OCI-M2 (cell line): Measurements from ENCODE around the gene RDH14.

Source experiments
- DNase-seq: peaks from one replicate; lab custom pipeline; 2025; ENCODE audit not compliant: unreplicated experiment; lab: John Stamatoyannopoulos, UW

The RDH14 gene

GRCh38 chr2:18566145-18566769 is 5.8 kb upstream of the RDH14 start:
- no peak for DNase-seq

DNA sequence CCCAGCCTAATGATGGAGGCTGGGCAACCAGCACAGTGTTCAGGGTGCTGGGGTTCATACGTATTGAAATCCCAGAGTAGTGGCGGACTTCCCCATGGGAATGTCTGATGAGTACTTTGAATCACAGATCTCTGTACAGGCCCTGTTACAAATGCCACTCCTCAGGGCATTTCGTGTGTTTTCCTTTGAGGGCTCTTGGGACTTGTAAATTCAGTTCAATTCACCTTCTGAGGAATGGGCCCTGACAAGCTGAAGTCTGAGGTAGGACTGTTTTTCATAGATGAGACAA is 288 bp upstream of the RDH14 start:
- no peak for DNase-seq

DNA sequence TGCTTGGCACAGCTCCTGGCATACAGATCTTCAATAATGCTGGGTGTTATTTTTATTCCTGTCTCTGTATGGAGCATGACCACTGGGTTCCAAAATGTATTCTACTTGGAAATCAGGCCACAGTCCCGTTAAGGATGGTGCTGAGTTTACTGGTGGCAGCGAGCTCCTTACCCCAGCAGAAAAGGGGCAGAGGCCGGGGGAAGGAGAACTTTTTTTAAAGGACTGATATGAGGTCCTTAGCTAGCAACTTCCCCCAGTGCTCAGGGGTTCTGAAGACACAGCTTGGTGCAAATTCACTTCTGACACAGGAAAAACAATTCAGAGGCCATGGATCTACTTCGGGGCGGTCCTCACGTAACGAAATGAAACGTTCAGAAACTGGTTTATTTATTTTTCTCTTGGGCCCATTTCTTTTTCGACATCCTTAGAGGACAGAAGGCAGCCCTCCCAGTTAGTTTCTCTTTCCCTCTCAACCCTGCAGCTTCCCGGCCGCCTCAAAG is 872 bp downstream of the RDH14 start:
- DNase-seq = no peak

GRCh38 chr2:18558458-18558857 is 2.0 kb downstream of the RDH14 start:
- no peak for DNase-seq

DNA sequence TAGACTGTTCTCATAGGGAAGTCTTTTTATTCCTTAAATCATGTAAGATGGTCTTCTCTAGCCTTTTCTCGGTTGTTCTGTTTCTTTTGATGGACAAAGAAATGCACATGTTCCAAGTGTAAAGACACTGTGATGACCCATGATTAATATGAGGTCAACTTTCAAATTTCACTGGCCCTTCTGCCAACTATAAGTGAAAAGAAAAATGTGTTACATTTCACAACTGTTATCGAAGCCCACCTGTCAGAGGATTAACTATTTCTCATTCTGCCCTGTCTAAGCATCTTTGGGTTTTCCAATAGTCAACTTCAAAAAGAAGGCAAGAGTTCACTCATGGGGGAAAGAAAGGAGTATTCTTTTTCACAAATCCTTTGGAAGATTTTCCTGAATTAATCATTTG is 3.3 kb downstream of the RDH14 start:
- no peak for DNase-seq

GRCh38 chr2:18552351-18553077 is 7.9 kb downstream of the RDH14 start:
- DNase-seq = no peak

DNA sequence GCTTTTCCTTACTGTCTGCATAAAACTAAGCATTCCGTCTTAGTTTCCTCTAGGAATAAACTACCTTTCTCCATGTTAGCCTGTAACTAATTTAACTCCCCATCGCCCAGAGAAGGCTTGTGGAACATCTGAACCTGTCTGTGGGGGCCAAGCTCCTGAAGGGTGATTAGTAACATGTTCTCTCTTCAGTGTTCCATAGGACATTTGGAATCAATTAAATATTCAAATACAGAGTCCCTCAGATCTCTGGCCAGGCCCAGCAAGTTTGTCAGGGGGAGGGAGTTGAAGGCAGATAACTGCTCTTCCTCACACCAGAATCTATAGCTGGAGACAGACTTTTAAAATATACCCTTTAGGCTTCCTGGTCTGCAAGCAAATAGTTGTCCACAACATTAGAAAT is 8.8 kb downstream of the RDH14 start:
- DNase-seq = no peak

- DNase-seq = no peak
These were observed 9.3 kb downstream of the RDH14 start for GRCh38 chr2:18551169-18551568.

GRCh38 chr2:18550433-18550832 is 10.0 kb downstream of the RDH14 start:
- no peak for DNase-seq

- no peak for DNase-seq
These were observed 11.4 kb downstream of the RDH14 start for GRCh38 chr2:18549083-18549482.

GRCh38 chr2:18548621-18549020 is 11.8 kb downstream of the RDH14 start:
- DNase-seq = no peak

DNA sequence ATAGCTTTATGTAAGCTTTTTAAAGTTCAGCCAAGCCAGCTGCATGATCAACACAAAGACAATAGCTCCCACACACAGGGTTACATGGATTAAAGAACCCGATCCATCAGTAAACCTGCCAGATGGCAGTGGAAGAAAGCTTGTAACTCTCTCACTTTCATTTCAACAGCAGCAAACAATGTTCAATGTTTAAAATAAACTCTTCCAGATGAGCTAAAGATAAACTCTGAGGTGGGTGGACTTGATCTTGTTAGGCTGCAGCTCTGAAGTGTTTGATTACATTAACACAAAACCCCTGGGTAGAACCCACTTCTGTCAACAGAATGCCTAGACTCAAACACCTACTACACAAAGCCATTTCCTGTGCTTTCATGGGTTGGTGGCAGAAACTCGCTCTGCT is 13.9 kb downstream of the RDH14 start:
- no peak for DNase-seq

GRCh38 chr2:18545384-18545783 is 15.1 kb downstream of the RDH14 start:
- DNase-seq = no peak

DNA sequence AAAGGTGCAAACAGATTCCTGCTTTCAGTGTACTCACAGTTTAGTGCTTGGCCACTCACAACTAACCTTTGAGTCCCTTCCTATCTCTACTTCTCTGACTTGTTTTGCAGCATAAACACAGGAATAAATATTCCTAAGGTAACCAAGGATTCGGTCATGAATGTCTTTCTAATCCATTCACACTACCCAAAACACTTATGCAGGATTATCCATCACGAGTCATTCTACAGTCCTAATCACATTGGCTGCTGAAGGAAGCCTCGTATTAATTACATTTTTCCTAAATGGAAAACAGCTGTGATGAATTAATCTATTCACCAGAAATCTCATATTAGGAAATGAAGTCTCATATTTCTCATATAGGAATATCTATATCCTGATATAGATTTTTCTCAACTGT is 16.3 kb downstream of the RDH14 start:
- DNase-seq = no peak

GRCh38 chr2:18540872-18541271 is 19.6 kb downstream of the RDH14 start:
- DNase-seq = no peak

DNA sequence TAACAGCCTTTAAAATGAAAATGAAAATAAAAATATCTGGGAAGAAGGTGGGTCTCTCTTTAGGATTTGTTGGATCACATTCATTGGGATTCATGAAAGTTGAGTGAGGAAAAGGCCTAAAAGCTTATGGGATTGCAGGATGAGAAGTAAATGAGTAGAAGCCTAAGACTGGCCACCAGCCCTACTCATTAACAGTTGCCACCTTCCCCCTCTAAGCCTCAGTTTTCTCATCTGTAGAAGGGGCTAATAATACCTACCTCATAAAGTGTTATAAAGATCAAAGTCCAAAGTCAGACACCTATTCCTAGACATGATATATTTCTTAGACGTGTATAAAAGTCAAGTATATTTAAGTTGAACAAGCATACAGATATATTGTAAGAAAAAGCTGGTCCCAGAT is 23.8 kb downstream of the RDH14 start:
- no peak for DNase-seq

- no peak for DNase-seq
These were observed 24.4 kb downstream of the RDH14 start for GRCh38 chr2:18536100-18536499.

GRCh38 chr2:18531194-18531593 is 29.3 kb downstream of the RDH14 start:
- no peak for DNase-seq

DNA sequence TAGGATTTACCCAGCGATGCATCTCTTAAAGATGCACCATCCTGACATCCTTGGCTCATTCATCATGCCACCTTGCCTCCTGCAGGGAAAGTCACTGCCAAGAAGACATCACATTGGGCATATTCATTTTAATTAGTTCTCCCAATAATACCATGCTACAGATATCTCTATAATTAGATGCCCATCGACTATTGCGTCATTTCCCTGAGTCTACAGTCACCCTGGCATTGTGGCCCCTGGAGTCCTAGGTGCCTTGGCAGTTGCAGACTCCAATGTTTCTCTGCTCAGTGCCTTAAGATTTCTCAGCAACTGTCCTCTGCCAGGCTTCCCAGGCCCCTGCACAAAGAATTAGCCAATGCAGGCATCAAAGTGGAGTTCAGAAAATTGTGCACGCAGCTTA is 32.6 kb downstream of the RDH14 start:
- DNase-seq = no peak

DNA sequence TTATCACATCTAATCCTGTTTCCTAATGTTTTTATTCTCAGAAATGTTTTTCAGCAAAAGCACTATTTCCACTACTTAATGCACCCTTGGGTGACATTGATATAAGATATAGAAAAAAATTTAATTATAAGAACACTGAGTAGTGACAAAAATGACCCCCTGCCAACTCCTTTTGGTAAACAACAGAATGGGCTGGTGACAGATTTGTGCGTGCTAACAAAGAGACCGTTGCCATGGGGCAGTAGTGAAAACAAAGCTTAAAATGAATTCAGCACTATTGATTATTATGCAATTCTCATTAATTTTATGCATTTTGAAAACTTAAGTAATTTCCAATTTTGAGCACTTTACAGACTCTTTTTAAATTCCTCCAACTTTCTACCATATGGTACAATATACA is 33.1 kb downstream of the RDH14 start:
- no peak for DNase-seq

- DNase-seq = no peak
These were observed 34.0 kb downstream of the RDH14 start for GRCh38 chr2:18526429-18526828.

DNA sequence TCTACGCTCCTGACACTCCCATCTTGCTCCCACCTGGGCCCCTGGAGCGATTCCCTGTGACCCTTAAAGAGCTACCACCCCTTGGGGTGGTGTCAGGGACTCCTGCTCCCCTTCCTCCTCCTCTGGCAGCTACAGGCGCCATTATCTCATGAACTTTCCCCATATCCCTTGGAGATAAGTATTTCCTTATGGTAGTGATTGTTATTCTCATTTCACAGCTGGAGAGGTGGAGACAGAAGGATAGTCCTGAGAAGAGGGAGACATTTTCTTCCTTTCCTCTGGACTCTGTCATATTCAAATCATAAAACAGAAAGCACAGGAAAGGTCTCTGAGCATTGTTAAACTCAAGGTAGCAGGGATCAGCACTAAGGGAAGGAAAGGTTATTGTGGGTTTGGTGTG is 34.6 kb downstream of the RDH14 start:
- no peak for DNase-seq

GRCh38 chr2:18525236-18525635 is 35.2 kb downstream of the RDH14 start:
- DNase-seq = no peak
